ENCODE data around the gene UGT1A7.

UGT1A7 gene

GRCh38 chr2:233679196-233679595 lies 2.5 kb upstream of the UGT1A7 start:
- TF ChIP-seq CTCF (IDR thresholded peaks at IDR 0.05; ENCODE audit: control insufficient read depth, extremely low read depth, insufficient read depth), result no peak
- peak; percentile 23 for DNase-seq (ENCODE audit: low read depth)
- H3K4me3 ChIP-seq (ENCODE audit: low read depth, low read length), result no peak overlapping the region

DNA sequence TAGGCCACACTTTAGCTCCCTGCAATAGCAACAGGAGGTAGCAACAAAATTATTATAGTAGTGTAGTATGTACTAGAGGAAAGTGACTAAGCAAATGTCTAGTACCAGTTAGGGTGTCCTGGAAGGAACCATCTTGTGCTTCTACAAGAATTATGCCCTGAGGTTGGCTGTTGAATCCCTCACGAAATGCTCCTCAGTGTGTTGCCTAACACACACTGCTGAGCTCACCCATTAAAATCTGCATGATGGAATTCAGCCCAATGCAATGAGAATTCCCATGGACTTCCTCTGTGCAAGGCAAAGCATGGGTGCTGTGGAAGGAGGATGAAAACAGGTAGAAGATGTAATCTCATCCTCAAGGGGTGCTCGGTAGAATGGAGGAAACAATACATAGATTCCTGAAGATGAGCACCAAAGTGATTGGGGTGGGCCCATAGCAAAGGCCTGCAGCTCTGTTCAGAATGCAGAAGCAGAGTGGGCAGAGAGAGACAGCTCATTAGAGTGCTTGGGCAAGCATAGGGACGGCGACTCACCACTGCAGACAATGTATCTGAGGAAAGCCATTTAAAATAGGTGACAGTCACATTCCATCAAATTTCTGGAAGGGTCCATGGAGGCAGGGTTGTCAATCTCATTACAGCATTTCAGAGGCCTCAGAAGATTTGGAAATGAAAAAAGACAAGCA lies 1.2 kb upstream of the UGT1A7 start:
- no peak for TF ChIP-seq CTCF (IDR thresholded peaks at IDR 0.05; ENCODE audit: control insufficient read depth, extremely low read depth, insufficient read depth)
- H3K4me3 ChIP-seq (ENCODE audit: low read depth, low read length), result no peak overlapping the region
- no peak for DNase-seq (ENCODE audit: low read depth)

- no peak overlapping the region for H3K4me3 ChIP-seq (ENCODE audit: low read depth, low read length)
- no peak for DNase-seq (ENCODE audit: low read depth)
- TF ChIP-seq CTCF (IDR thresholded peaks at IDR 0.05; ENCODE audit: control insufficient read depth, extremely low read depth, insufficient read depth), result no peak
Measured at GRCh38 chr2:233684640-233685039, 2.9 kb downstream of the UGT1A7 start.

- H3K4me3 ChIP-seq (ENCODE audit: low read depth, low read length), result no peak overlapping the region
- no peak for DNase-seq (ENCODE audit: low read depth)
- no peak for TF ChIP-seq CTCF (IDR thresholded peaks at IDR 0.05; ENCODE audit: control insufficient read depth, extremely low read depth, insufficient read depth)
Measured at GRCh38 chr2:233686928-233687327, 5.2 kb downstream of the UGT1A7 start.

DNA sequence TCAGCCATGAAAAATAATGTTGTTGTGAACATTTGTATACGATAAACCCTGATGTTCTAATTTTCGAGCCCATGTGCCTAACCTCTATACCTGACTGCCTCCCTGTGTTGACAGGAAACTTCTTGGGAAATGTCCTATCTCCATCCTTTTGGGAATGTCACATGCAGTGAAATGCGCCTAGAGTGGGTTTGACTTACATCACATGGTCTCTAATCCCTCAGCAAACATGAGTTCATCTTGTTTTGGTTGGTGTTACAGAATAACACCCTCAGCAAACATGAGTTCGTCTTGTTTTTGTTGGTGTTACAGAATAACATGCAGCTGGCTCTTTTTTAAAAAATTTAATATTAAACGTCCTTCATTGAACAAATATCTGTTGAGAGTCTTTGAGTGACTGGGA lies 6.6 kb downstream of the UGT1A7 start:
- TF ChIP-seq CTCF (IDR thresholded peaks at IDR 0.05; ENCODE audit: control insufficient read depth, extremely low read depth, insufficient read depth), result no peak
- no peak for DNase-seq (ENCODE audit: low read depth)

DNA sequence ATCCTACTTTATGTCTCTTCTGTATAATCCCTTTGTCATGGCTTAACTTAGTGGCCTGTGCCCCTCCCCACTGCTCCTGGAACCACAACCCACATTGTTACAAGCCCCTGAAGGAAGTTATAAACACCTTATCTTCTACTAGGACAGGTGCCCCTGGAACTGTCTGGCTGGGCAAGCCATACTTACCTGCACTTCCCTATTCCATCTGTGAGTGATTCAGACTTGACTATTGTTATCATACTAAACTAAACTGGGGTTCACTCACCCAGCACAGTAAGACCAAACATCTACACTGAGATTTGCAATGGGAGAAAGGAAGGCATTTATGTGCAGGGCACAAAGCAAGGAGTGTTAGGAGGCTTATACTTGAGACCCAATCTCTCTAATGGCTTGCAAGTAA lies 7.3 kb downstream of the UGT1A7 start:
- DNase-seq (ENCODE audit: low read depth), result no peak
- H3K4me3 ChIP-seq (ENCODE audit: low read depth, low read length), result no peak overlapping the region
- no peak for TF ChIP-seq CTCF (IDR thresholded peaks at IDR 0.05; ENCODE audit: control insufficient read depth, extremely low read depth, insufficient read depth)

More for the DNA sequence above, 6.6 kb downstream of the UGT1A7 start:
- no peak overlapping the region for H3K4me3 ChIP-seq (ENCODE audit: low read depth, low read length)

- no peak for TF ChIP-seq CTCF (IDR thresholded peaks at IDR 0.05; ENCODE audit: control insufficient read depth, extremely low read depth, insufficient read depth)
- DNase-seq (ENCODE audit: low read depth), result no peak
- no peak overlapping the region for H3K4me3 ChIP-seq (ENCODE audit: low read depth, low read length)
Measured at GRCh38 chr2:233689501-233689900, 7.8 kb downstream of the UGT1A7 start.
